ENCODE results near the gene VANGL1. TPM values are rescaled to one million over a fixed set of nuclear protein-coding genes. Genes with fewer than 3 reads are reported as not detected.
A peak's percentile ranks its signal among the peaks of the same experiment; 100 is the strongest.

VANGL1 gene
- total RNA-seq, 1 experiment from 2014 or later, result 22.7 TPM

DNA sequence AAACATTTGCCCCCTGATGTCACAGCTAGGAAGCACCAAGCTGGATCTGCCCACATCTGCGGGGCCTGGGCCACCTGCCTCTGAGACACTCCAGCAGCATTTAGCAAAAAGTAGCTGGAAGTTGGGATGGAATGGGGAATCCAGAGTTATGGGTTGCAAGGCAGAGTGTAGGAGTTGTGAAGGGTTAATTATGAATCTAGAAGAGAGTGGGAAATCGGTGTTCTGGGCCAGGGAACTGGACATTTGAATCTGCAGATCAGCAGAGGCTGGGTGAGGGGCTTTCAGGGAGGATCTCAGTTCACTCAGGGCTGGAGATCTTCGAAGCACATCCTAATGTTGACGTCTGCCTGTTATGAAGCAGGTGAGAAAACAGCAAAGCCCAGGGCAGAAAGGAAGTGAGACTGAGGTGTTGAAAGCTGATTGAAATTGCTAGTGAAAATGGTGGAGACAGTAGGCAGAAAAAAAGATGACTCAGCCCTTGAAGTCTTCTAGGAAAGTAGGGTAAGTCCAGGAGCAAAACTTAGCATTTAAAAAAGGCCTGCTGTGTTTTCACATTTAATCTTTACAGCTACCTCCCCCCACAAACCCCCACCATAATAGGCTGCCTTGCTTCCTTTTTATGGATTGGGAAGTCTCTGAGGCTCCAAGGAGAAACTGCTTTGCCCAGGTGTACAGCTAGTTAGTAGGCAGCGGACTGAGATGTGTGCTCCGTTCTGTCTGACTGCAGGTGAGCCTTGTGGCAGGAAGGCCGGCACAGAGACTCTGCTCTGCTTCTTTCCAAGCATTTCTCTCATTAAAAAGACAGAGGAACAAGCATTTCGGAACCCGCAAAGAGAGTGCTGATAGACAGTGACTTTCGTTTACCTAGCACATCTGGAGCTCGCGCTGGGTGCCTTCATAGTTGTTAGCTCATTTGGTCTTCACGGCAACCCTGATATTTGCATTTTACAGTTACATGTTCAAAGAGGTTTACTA is 7.2 kb downstream of the VANGL1 start:
- Histone ChIP-seq H3K36me3 (ENCODE audit: control insufficient read depth, insufficient read depth, low read length) (no peaks in the 10 kb centered on the region), H3K4me3 (ENCODE audit: low read depth in 2 of 2, low read length in 2 of 2) (no peak overlapping the region), H3K27me3 (ENCODE audit: control insufficient read depth, insufficient read depth, low read length) (no peaks in the 10 kb centered on the region), H3K4me1 (ENCODE audit: control insufficient read depth, insufficient read depth, low read length) (peaks cover 28% of the 10 kb centered on the region), H3K9me3 (ENCODE audit: control insufficient read depth, insufficient read depth, low read depth, low read length) (no peaks in the 10 kb centered on the region), H3K27ac (ENCODE audit: low read length) (peak overlapping the region; percentile 29; the same call in 1 of the 2 replicates)
- ChIA-PET POLR2A (no interaction called here), CTCF (no interaction called here)
- DNase-seq (ENCODE audit: low read depth, low spot score) (no peak), ATAC-seq (no peak)
- no peak for TF ChIP-seq TCF7L2 (IDR thresholded peaks at IDR 0.05; ENCODE audit: low read depth, low read length)
- in situ Hi-C loops (cut with HindIII; ENCODE audit: low pct_unique_long_range_greater_than_20kb, low sequenced_read_pairs) (no loop called here), intact Hi-C loops (cut with micrococcal nuclease; ENCODE audit: unreplicated experiment) (no loop called here)
- no TSS peak for BruUV-seq (replicated peaks)

DNA sequence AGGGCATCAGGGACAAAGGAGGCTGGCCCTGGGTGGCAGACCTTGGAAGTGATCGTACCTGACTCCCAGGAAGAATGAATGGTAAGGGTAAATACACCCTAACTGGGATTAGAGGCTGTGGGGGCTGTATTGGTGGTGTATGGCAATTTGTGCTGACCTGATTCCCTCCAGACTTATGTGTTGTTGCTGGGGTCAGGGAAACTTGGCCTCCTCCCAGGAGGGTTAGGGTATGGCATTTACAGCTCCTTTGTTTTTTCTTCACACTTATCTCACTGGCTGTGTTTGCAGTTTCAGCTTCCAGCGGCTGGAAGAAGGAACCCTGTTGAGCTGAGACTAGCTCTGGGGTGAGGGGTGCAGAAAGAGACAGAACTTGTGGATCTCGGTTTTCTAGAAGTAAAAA is 8.2 kb downstream of the VANGL1 start:
- Histone ChIP-seq H3K27ac (ENCODE audit: low read length) (no peak overlapping the region), H3K9me3 (ENCODE audit: control insufficient read depth, insufficient read depth, low read depth, low read length) (no peaks in the 10 kb centered on the region), H3K4me1 (ENCODE audit: control insufficient read depth, insufficient read depth, low read length) (peaks cover 28% of the 10 kb centered on the region), H3K27me3 (ENCODE audit: control insufficient read depth, insufficient read depth, low read length) (no peaks in the 10 kb centered on the region), H3K36me3 (ENCODE audit: control insufficient read depth, insufficient read depth, low read length) (no peaks in the 10 kb centered on the region), H3K4me3 (ENCODE audit: low read depth in 2 of 2, low read length in 2 of 2) (no peak overlapping the region)
- CTCF ChIA-PET, result no interaction called here
- no TSS peak for BruUV-seq (replicated peaks)
- TF ChIP-seq, protein P1, sequence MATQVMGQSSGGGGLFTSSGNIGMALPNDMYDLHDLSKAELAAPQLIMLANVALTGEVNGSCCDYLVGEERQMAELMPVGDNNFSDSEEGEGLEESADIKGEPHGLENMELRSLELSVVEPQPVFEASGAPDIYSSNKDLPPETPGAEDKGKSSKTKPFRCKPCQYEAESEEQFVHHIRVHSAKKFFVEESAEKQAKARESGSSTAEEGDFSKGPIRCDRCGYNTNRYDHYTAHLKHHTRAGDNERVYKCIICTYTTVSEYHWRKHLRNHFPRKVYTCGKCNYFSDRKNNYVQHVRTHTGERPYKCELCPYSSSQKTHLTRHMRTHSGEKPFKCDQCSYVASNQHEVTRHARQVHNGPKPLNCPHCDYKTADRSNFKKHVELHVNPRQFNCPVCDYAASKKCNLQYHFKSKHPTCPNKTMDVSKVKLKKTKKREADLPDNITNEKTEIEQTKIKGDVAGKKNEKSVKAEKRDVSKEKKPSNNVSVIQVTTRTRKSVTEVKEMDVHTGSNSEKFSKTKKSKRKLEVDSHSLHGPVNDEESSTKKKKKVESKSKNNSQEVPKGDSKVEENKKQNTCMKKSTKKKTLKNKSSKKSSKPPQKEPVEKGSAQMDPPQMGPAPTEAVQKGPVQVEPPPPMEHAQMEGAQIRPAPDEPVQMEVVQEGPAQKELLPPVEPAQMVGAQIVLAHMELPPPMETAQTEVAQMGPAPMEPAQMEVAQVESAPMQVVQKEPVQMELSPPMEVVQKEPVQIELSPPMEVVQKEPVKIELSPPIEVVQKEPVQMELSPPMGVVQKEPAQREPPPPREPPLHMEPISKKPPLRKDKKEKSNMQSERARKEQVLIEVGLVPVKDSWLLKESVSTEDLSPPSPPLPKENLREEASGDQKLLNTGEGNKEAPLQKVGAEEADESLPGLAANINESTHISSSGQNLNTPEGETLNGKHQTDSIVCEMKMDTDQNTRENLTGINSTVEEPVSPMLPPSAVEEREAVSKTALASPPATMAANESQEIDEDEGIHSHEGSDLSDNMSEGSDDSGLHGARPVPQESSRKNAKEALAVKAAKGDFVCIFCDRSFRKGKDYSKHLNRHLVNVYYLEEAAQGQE (IDR thresholded peaks at IDR 0.05; ENCODE audit: insufficient read depth in 1 of 2, low read depth in 2 of 2, low read length in 1 of 2), result no peak
- TF ChIP-seq TCF7L2 (IDR thresholded peaks at IDR 0.05; ENCODE audit: low read depth, low read length) (no peak), POLR2AphosphoS5 (IDR thresholded peaks at IDR 0.05; ENCODE audit: low read depth, low read length) (no peak), SIN3A (IDR thresholded peaks at IDR 0.05; ENCODE audit: borderline replicate concordance, insufficient read depth, low read depth, low read length) (no peak)
- TF ChIP-seq, protein P2, sequence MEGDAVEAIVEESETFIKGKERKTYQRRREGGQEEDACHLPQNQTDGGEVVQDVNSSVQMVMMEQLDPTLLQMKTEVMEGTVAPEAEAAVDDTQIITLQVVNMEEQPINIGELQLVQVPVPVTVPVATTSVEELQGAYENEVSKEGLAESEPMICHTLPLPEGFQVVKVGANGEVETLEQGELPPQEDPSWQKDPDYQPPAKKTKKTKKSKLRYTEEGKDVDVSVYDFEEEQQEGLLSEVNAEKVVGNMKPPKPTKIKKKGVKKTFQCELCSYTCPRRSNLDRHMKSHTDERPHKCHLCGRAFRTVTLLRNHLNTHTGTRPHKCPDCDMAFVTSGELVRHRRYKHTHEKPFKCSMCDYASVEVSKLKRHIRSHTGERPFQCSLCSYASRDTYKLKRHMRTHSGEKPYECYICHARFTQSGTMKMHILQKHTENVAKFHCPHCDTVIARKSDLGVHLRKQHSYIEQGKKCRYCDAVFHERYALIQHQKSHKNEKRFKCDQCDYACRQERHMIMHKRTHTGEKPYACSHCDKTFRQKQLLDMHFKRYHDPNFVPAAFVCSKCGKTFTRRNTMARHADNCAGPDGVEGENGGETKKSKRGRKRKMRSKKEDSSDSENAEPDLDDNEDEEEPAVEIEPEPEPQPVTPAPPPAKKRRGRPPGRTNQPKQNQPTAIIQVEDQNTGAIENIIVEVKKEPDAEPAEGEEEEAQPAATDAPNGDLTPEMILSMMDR (IDR thresholded peaks at IDR 0.05), result no peak
- in situ Hi-C loops (cut with HindIII; ENCODE audit: low pct_unique_long_range_greater_than_20kb, low sequenced_read_pairs) (no loop called here), intact Hi-C loops (cut with micrococcal nuclease; ENCODE audit: unreplicated experiment) (no loop called here)
- no peak for DNase-seq (ENCODE audit: low read depth, low spot score)
- POLR2A ChIA-PET, result no interaction called here
- ATAC-seq, result no peak

GRCh38 chr1:115650961-115651360 is 9.2 kb downstream of the VANGL1 start:
- no peak for DNase-seq (ENCODE audit: low read depth, low spot score)
- H3K36me3 ChIP-seq (ENCODE audit: control insufficient read depth, insufficient read depth, low read length), result no peaks in the 10 kb centered on the region
- peaks cover 28% of the 10 kb centered on the region for H3K4me1 ChIP-seq (ENCODE audit: control insufficient read depth, insufficient read depth, low read length)
- no peak for ATAC-seq
- no peak overlapping the region for H3K27ac ChIP-seq (ENCODE audit: low read length)
- TF ChIP-seq TCF7L2 (IDR thresholded peaks at IDR 0.05; ENCODE audit: low read depth, low read length) (no peak), POLR2AphosphoS5 (IDR thresholded peaks at IDR 0.05; ENCODE audit: low read depth, low read length) (no peak), SIN3A (IDR thresholded peaks at IDR 0.05; ENCODE audit: borderline replicate concordance, insufficient read depth, low read depth, low read length) (no peak)
- TF ChIP-seq, protein P1 (IDR thresholded peaks at IDR 0.05; ENCODE audit: insufficient read depth in 1 of 2, low read depth in 2 of 2, low read length in 1 of 2), result no peak
- TF ChIP-seq, protein P2 (IDR thresholded peaks at IDR 0.05), result no peak
- in situ Hi-C loops (cut with HindIII; ENCODE audit: low pct_unique_long_range_greater_than_20kb, low sequenced_read_pairs), result no loop called here
- BruUV-seq (replicated peaks), result no TSS peak
- no peak overlapping the region for H3K4me3 ChIP-seq (ENCODE audit: low read depth in 2 of 2, low read length in 2 of 2)
- POLR2A ChIA-PET, result no interaction called here
- intact Hi-C loops (cut with micrococcal nuclease; ENCODE audit: unreplicated experiment), result no loop called here
- no peaks in the 10 kb centered on the region for H3K27me3 ChIP-seq (ENCODE audit: control insufficient read depth, insufficient read depth, low read length)
- no peaks in the 10 kb centered on the region for H3K9me3 ChIP-seq (ENCODE audit: control insufficient read depth, insufficient read depth, low read depth, low read length)
- CTCF ChIA-PET, result no interaction called here
